Measurements from ENCODE around the gene SH3BP5. TPM values are rescaled to one million over a fixed set of nuclear protein-coding genes. Genes with fewer than 3 reads are reported as not detected.

SH3BP5 gene
- total RNA-seq, 4 donors from 2014 or later, result 99.0 to 113 (median 105) TPM

DNA sequence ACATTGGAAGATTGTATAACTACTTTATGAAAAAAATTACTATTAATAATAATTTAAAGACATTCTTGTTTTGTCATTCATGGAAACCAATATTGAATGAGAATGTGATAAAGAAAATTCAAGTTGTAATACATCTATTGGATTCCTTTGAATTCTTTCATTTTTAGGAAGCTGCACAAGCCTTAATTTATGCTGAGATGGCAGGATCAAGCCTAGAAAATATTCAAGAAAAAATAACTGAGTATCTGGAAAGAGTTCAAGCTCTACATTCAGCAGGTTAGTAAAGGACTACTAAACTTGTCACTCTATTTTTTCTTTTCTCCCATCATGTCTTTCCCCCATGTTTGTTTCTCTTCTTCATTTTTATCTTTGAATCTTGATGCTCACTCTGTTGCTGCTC lies 120.4 kb downstream of the SH3BP5 start:
- Histone ChIP-seq H3K27me3 (no peaks in the 10 kb centered on the region), H3K4me1 (peaks cover 0 to 89% (median 11%) of the 10 kb centered on the region in 4 donors), H3K36me3 (peaks cover 0 to 60% (median 5%) of the 10 kb centered on the region in 3 donors), H3K4me3 (no peak overlapping the region), H3K9me3 (no peaks in the 10 kb centered on the region), H3K27ac (no peak overlapping the region)
- TF ChIP-seq POLR2A (IDR thresholded peaks at IDR 0.05) (no peak), EP300 (IDR thresholded peaks at IDR 0.05) (no peak)
- TF ChIP-seq, protein P1, sequence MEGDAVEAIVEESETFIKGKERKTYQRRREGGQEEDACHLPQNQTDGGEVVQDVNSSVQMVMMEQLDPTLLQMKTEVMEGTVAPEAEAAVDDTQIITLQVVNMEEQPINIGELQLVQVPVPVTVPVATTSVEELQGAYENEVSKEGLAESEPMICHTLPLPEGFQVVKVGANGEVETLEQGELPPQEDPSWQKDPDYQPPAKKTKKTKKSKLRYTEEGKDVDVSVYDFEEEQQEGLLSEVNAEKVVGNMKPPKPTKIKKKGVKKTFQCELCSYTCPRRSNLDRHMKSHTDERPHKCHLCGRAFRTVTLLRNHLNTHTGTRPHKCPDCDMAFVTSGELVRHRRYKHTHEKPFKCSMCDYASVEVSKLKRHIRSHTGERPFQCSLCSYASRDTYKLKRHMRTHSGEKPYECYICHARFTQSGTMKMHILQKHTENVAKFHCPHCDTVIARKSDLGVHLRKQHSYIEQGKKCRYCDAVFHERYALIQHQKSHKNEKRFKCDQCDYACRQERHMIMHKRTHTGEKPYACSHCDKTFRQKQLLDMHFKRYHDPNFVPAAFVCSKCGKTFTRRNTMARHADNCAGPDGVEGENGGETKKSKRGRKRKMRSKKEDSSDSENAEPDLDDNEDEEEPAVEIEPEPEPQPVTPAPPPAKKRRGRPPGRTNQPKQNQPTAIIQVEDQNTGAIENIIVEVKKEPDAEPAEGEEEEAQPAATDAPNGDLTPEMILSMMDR (IDR thresholded peaks at IDR 0.05), result no peak
- no peak for DNase-seq (ENCODE audit: low spot score in 2 of 2)

DNA sequence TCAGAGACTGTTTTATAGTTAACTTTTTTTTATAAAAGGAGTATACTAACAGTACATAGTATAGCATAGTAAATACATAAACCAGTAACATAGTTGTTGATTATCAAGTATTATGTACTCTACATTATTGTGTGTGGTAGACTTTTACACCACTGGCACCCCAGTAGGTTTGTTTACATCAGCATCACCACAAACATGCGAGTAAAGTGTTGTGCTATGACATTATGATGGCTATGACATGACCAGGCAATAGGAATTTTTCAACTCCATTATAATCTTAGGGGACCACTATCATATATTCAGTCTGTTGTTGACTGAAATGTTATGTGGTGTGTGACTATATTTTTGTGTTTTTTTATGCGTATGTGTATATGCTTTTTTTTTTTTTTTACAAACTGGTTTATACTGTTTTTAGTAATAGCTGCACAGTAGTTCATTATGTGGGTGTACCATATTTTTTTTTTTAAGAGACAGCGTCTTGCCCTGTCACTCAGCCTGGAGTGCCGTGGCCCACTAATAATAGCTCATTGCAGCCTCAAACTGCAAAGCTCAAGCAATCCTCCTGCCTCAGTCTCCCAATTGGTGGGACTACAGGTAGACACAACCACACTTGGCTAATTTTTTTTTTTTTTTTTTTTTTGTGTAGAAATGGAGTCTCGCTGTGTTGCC lies 124.4 kb downstream of the SH3BP5 start:
- Histone ChIP-seq H3K9me3 (no peaks in the 10 kb centered on the region), H3K4me1 (peaks cover 0 to 68% (median 11%) of the 10 kb centered on the region in 4 donors), H3K27me3 (no peaks in the 10 kb centered on the region), H3K27ac (peak overlapping the region in 3 of 4 donors; percentile 85 to 97 (median 95)), H3K36me3 (peaks cover 0 to 22% (median 0%) of the 10 kb centered on the region in 3 donors), H3K4me3 (peak overlapping the region in 2 of 4 donors; percentile 74 to 90)
- no peak for TF ChIP-seq POLR2A (IDR thresholded peaks at IDR 0.05)
- TF ChIP-seq EP300 (IDR thresholded peaks at IDR 0.05), result no peak
- TF ChIP-seq, protein P1 (IDR thresholded peaks at IDR 0.05), result no peak
- no peak for DNase-seq (ENCODE audit: low spot score in 2 of 2)
- WGBS, 2 donors, result 58 to 63% methylated on average over 5 of the region's 5 CpGs

DNA sequence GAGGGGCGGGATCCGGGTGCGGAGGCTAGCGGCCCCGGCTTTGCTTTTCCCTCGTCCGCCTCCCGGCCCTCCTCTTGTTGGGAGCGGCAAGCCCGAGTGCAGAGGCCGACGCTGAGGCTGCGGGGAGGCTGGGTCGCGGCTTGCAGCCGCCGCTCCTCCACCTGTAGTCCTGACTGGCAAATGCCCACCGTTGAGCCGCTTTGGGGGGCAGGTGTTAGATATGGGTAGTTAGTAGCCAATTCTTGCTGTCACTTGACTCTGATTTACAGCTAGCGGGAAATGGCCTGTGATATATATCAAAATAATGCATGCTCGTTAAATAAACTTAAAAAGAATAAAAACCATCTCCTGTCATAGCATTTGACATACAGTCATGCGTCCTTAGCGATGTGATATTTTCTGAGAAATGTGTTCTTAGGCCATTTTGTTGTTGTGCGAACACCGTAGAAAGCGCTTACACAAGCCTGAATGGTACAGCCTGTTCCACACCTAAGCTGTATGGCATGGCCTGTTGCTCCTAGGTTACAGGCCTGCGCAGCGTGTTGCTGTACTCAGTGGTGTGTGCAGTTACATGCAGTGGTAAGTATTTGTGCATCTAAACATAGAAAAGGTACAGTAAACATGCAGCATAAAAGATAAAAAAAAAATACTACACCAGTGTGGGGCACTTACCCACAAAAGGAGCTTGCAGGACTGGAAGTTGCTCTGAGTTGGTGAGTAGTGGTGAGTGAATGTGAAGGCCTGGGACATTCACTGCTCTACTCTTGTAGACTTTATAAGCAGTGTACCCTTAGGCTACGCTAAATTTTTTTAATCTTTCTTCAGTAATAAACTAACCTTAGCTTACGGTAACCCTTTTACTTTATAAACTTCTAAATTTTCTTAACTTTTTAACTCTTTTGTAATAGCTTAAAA lies 125.5 kb downstream of the SH3BP5 start:
- TF ChIP-seq, protein P1 (IDR thresholded peaks at IDR 0.05), result no peak
- TF ChIP-seq EP300 (IDR thresholded peaks at IDR 0.05) (peak in 1 of 2 donors; percentile 20), POLR2A (IDR thresholded peaks at IDR 0.05) (no peak)

DNA sequence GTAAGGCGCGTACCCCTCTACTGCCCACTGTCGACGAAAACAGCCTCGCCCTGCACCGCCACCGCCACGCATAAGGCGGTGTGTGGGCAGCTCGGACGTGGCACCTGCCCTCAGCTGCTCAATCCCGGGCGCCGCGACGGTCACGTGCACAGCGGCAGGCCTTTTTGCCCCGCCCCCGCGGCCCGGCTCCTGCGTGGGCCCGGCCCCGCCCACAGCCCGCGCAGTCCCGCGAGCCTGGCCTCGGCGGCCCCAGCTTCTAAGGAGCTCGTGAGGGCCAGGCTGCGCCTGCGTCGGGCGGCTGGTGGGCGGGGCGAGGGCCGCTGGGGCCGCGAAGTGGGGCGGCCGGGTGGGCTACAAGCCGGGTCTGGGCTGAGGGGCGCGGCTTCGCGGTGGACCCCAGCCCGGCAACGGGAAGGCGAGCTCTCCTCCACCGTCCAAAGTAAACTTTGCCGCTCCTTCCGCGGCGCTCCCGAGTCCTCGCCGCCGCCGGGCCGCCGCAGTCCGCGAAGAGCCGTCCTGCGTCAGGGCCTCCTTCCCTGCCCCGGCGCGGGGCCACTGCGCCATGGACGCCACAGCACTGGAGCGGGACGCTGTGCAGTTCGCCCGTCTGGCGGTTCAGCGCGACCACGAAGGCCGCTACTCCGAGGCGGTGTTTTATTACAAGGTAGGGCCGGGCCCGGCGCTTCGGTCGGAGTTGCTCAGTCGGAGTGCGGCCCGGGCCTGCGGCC lies 126.3 kb downstream of the SH3BP5 start, which contains the start of gene CAPN7:
CAPN7 (plus strand) TSS at position 313 of the 728 bp plus-strand sequence; CDS start at position 563, 250 bp downstream.
- Histone ChIP-seq H3K9me3 (no peaks in the 10 kb centered on the region), H3K27me3 (no peaks in the 10 kb centered on the region), H3K36me3 (peaks cover 0 to 6% (median 0%) of the 10 kb centered on the region in 3 donors), H3K27ac (peak within 1 kb of the TSS; percentile 78 to 97 (median 90)), H3K4me1 (peaks cover 0 to 51% (median 11%) of the 10 kb centered on the region in 4 donors), H3K4me3 (peak within 1 kb of the TSS; percentile 57 to 90 (median 74))
- peak; percentile 89 to 91 for DNase-seq (ENCODE audit: low spot score in 2 of 2)
- TF ChIP-seq EP300 (IDR thresholded peaks at IDR 0.05), result peak in 1 of 2 donors; percentile 87
- TF ChIP-seq POLR2A (IDR thresholded peaks at IDR 0.05), result peak; percentile 50 to 98
- TF ChIP-seq, protein P1 (IDR thresholded peaks at IDR 0.05), result peak; percentile 22 to 58 (median 32)
- 0% methylated on average over 28 to 45 of the region's 92 CpGs for WGBS, 2 donors

More for the DNA sequence above, 125.5 kb downstream of the SH3BP5 start:
- no peaks in the 10 kb centered on the region for H3K27me3 ChIP-seq
- 1 to 5% methylated on average over 13 to 29 of the region's 30 CpGs for WGBS, 2 donors
- peaks cover 0 to 12% (median 0%) of the 10 kb centered on the region in 3 donors for H3K36me3 ChIP-seq
- H3K4me3 ChIP-seq, result peak overlapping the region; percentile 57 to 90 (median 74)
- peak overlapping the region; percentile 78 to 97 (median 90) for H3K27ac ChIP-seq
- H3K4me1 ChIP-seq, result peaks cover 0 to 59% (median 11%) of the 10 kb centered on the region in 4 donors
- H3K9me3 ChIP-seq, result no peaks in the 10 kb centered on the region
- DNase-seq (ENCODE audit: low spot score in 2 of 2), result peak in 1 of 2 donors; percentile 24

Measured in tibial nerve (tissue), 4 donors.